ENCODE results near the gene TPRG1L. TPM values are rescaled to one million over a fixed set of nuclear protein-coding genes. Genes with fewer than 3 reads are reported as not detected.

TPRG1L gene
- total RNA-seq, 1 experiment from 2014 or later = 11.7 TPM

DNA sequence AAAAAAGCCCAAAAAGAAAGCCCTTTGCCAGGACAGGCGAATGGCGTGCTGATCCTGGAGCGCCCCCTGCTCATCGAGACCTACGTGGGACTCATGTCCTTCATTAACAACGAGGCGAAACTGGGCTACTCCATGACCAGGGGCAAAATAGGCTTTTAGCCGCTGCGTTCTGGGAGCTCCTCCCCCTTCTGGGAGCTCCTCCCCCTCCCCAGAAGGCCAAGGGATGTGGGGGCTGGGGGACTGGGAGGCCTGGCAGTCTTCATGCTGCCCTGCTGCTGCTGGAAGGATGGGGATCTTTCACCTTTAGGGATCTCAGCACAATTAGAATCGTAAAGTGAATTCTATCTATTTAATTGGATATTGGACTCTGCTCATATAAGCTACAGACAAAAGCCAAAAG is 3.6 kb downstream of the TPRG1L start:
- no peak for DNase-seq (ENCODE audit: low spot score)

DNA sequence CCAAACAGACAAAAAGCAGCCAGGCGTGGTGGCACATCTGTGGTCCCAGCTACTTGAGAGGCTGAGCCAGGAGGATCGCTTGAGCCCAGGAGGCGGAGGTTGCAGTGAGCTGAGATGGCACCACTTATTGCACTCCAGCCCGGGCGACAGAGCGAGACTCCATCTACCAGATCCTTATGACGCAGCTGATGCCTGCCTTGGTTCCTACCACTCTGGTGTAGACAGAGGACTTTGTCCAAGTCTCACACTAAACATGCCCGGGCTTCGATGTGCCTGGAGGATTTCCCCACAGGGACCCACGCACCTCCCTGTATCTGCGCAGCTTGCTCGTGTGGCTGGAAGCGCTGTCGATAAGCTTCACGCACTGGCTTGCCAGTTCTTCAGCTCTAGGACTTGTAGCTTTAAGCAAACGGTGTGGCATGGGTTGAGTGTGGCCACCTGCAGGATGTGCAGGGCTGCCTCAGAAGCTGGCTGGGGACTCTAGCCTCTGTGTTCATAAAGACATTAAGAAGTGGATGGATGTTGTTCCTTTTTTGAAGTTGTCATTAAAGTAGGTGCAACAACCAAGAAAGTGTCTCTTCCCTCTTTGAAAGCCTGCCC is 4.8 kb downstream of the TPRG1L start:
- DNase-seq (ENCODE audit: low spot score) = no peak

DNA sequence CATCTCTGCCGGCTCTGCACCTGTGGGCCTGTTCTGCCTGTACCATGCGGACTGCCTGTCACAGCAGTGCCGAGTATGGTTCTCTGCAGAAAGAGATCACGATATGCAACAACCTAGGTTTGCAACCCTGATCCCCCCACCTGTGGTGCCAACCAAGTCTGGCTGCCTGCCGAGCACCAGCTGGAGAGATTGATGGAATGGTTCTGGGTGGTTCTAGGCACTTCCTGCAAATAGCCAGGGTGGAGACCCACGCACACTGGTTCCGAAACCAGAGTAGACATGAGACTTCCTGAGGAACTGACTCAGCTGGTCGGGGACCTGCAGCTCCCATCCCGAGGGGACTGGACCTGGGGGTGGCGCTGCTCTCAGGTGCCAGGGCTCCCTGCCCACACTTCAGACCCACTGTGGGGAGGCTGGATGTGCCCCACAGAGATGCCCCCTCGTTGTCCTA is 5.4 kb downstream of the TPRG1L start:
- DNase-seq (ENCODE audit: low spot score) = no peak

DNA sequence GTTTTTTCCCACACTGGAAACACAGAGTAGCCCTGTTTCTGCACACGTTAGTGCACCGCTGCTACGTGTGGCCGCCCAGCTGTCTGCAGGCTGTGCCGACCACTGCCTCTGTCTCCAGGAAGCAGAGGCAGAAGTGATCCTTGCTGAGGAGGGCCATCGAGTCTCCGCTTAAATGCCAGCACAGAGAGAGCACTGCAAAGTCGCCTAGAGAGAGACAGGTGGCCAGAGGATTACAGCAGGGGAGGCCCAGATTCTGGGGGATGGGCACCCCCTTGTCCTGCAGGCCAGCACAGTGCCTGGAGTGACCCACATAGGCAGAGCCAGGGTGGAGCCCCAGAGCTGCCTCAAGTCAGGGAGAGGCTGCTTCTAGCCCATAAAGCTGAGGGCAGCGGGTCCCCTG is 6.1 kb downstream of the TPRG1L start:
- DNase-seq (ENCODE audit: low spot score) = no peak

DNA sequence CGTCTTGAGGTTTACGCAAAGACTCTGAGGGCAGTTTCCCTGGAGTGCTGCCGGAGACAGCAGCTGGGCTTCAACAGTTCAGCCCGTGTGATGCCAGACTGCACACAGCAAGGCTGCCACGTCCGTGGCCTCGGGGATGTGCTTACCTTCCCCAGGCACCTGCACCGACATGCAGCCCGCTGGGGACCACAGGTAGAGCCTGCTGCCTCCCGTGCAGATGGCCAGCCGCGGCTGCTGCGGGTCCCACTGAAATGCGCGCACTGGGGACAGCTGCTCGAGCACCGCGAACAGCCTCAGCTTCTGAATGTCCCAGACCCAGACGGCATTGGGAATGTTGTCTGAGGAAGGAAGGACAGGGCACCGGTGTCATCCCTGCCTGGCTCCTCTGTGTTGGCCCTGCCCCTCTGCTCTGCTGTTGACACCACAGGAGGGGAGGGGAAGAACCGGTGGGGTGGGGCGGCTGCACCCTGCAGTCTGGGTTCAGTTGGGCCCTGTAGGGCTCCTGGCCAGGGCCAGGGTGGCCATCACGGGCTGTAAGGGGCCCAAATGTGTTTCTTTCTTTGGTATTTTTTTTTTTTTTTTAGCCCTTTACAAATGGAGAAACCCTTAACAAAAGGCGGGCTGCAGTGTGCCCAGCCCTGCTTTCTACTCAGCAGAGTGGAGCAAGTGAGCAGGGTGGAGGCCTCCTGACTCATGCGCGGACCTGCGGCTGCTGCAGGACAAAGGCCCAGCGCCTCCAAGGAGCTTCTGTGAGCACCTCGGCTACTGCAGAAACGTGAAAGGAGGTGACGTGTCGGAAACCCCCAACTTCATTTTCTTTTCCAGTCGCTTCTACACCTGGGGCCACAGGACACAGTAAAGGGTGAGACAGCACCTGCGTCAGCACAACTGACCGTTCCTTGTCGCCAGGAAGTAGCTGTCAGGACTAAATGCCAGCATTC is 6.8 kb downstream of the TPRG1L start:
- DNase-seq (ENCODE audit: low spot score) = no peak

DNA sequence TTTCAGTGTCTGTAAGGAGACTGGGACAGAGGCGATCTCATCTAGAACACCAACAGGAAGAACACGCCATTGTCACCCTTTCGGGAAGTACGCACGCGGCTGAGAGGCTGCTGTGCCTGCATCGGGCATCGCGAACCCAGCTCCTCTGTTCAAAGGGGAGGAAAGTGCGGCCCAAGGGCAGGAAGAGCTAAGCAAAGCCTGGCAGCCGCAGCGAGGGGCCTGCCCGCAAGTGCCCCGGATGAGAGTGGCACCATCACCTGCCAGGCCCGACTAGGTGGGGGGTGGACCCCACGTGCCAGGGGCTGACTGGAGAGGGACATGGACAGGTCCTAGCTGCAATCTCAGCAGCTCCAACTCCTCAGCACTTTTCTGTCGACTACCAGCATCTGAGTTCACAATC is 7.5 kb downstream of the TPRG1L start:
- no peak for DNase-seq (ENCODE audit: low spot score)

DNA sequence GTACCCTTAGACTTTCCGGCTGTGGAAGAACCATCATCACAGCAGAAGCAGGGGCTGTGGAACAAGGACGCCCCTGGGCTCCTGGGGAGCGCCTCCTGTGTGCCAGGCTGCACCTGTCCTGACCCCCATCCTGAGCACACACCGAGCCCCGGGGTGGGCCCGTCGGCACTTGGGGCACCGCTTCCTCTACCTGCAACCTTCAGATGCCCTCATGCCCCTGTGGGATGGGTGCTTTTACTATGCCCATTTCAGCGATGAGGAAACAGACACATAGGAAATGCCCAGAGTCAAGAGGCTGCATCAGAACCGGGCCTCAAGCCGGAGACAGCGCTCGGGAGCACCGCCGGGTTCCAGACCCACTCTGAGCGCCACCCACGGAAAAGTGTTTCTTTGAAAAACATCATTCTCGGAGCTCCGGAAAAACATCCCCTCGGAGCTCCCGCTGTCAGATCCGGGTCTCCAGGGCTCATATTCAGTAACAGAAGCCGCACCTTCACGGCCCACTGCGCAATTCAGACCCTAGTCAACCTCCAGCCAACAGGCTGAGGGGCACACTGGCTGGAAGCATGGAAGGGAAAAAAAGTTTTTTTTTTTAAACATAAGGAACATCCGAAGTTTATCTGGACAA is 8.0 kb downstream of the TPRG1L start:
- DNase-seq (ENCODE audit: low spot score) = no peak

DNA sequence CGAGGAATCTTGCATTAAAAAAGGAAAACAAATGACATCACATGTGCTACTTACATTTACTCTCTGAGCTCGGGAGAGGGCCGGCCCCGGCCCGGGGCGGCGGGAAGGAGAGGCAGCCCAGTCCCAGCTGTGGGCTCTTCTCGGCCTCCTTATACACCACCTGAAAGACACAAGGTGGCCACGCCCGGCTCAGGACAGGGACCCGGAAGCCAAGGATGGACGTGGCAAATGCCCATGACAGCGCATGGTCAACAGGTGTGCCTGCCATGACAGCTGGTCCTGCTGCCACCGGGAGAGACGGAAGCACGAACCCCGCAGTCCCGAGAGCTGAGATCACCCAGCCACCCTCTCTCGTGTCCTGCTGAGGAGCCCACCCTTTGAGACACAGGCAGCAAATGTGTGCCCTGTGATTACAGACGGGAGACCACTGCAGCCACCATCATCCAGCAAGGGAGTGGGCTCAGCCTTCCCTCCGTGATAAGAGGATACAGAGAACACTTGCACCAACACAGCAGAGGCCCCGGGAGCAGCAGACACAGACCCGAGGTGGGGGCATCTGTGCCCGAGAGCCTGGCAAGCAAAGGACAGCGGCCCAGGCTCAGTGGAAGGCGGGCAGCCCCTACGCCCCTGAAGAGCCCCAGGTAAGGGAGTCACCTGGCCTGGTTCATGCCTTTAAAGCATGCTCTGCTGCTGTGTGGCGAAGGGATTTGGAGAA is 8.7 kb downstream of the TPRG1L start:
- no peak for DNase-seq (ENCODE audit: low spot score)

DNA sequence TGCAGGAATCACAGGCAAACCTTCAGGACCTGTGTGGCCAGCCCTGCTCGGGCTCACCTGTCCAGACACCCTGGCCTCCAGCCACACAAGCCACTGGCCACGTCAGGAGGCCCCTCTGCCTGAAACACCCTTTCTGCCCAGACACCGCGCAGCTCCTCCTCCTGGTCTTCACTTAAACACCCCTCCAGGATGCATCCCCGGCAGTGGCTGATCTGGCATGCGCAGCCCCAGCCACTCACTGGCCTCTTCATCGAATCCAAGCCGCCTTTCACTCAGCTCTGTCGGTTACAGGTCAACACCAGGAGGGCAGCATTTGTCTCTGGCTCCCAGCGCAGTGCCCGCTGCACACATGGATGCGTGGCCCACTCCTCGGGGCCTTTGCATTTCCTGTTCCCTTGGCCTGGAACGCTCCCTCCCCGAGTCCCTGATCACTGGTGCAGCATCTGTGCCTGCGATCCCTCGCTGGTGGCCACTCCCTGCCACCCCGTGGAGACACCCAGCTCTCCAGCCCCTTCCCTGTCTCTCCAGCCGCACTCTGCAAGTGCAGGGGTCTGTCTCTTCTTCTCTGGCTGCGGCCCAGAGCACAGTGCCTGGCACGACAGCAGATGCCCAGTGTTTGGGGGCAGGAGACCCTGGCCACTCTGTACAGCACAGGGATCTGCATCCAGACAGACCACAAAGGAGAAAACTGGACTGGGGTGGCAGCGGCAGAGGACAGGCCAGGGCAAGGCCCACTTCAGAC is 9.4 kb downstream of the TPRG1L start:
- DNase-seq (ENCODE audit: low spot score) = no peak

DNA sequence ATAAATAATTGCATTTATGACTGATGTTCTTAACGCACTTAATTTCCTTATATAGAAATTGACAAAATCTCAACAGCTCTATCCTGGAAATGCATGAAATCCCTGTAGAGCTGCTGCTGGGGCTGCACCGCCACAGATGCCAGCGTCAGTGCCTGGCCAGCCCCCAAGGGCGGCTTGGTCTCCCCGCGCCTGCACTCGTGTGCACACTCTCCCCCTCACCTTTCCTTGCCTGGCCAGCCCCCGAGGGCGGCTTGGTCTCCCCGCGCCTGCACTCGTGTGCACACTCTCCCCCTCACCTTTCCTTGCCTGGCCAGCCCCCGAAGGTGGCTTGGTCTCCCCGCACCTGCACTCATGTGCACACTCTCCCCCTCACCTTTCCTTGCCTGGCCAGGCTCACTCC is 11.3 kb downstream of the TPRG1L start:
- no peak for DNase-seq (ENCODE audit: low spot score)

DNA sequence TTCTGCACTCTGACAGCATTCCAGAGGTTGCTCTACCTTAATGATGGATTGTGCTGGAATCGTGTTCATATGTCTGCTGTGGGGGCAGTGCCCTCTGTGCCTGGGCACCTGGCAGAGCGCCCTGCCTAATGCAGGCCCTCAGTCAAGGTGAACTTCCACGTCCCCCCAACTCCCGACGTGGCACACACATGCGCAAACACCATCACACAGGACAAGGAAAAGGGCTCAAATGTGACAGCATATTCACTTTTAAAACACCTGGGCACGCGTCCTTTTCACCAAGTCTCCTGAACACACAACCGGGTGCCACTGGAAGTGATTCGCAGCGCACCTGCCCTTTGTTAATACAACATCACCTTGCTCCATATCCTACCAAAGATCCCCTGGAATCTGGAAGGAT is 11.7 kb downstream of the TPRG1L start:
- DNase-seq (ENCODE audit: low spot score) = no peak

DNA sequence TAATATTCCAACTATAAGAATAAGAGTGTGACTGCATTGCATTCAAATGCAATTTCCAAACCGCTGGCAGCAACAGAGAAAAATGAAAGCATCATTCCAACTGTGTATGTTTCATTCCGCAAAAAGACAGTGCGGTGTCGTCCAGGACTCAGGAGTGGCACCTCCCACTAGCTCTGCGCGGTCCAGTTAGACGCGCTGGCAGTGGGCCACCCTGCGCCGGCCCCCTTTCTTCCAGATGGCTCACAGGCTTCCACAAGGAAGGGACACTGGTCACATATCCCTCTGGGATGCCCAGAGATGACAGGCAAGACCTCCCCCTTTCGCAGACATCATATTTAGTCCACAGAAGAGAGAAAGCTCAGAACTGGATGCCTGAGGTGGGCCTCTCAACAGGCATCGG is 13.2 kb downstream of the TPRG1L start:
- no peak for DNase-seq (ENCODE audit: low spot score)

DNA sequence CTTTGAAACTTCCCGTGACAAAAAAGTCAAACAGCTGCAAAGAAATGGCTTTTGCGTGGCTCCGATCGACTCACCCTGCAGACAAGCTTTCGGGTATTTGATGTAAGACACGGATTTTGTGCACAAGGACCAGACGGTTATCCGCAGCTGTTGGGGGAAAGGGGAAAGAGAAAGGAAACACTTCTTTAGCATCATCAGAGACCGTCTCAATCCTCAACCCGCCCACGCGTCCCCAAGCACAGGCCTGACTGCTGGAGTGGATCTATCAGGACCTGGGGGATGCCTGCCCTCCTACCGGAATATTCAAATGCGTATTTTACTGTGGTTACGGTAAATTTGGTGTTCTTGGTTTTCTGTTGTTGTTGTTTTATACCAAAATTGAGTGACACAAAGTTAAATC is 13.9 kb downstream of the TPRG1L start:
- no peak for DNase-seq (ENCODE audit: low spot score)

DNA sequence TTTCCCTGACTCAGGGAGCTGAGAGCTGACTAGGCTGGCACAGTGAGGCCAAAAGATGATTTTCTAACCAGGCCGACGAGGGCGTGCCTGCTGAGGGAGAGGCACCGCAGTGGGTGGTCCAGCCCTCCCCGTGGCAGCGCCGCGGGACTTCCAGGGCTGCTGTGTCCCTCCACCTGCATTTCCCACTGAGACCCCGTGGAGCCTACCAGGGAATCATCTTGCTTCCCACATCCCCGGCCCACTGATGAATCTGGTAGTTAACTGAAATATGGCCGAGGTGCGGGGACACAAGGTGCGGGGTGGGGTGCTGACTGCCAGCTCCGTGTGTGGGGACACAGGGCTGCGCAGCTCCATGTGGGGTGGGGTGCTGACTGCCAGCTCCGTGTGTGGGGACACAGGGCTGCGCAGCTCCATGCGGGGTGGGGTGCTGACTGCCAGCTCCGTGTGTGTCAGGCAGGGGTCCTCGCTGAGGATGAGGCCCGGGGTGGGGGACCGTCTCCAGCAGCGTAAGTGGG is 14.6 kb downstream of the TPRG1L start:
- no peak for DNase-seq (ENCODE audit: low spot score)

DNA sequence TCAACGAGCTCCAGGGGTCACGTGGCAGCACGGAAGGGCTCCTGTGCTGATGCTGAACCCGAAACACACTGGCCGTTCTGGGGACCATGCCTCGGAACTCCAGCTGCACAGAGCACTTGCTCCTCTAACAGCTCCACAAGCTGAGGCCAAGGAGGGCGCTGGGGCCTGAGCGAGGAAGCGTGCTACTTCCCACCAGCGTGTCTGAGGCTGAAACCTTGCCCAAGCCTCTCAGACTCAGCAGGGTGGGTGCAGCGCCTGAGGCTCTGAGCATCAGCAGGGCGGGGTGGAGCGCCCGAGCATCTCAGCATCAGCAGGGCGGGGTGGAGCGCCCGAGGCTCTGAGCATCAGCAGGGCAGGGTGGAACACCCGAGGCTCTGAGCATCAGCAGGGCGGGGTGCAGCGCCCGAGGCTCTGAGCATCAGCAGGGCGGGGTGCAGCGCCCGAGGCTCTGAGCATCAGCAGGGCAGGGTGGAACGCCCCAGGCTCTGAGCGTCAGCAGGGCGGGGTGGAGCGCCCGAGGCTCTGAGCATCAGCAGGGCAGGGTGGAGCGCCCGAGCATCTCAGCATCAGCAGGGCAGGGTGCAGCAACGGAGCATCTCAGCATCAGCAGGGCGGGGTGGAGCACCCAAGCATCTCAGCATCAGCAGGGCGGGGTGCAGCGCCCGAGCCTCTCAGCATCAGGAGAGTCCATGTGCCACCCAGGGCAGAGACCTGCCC is 15.5 kb downstream of the TPRG1L start:
- no peak for DNase-seq (ENCODE audit: low spot score)

DNA sequence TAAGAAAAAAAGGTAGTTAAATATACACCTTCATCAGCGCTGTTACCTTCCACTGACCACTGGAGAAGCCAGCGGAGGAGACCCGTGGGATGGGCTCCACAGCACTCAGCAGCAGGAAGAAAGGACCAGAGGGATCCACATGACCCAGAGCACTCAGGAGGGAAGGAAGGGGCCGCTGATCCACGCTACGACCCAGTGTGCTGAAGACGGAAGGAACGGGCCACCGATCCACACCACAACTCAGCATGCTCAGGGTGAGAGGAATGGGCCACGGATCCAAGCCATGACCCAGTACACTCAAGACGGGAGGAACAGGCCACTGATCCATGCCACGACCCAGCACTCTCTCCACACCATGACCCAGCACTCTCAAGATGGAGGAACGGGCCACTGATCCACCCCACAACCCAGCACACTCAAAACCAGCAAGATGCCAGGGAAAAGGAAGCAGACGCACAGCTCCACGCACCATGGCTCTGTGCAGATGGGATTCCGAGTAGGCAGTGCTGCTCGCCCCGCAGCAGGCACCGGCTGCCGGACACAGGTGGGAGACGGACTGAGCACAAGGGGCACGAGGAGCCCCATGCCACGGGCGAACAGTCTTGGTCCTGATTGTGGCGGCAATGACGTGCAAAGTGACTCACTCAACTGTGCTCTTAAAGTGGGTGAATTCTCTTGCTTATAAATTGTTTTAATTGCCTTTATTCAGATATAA is 16.4 kb downstream of the TPRG1L start:
- DNase-seq (ENCODE audit: low spot score) = no peak

DNA sequence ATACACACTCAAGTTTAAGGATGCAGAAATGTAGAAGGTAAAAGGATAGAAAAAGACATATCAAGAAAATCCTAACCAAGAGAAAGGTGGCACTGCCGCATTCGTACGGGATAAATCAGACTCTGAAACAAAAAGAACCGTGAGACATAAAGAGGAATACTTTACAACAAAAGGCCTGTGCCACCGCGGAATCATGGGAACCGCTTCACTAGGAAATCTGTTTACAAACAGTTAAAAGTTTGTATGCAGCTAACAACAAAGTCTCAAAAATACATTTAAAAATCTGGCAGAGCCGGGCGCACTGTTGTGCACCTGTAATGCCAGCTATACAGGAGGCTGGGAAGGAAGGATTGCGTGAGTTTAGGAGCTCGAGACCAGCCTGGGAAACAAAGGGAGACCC is 17.0 kb downstream of the TPRG1L start:
- no peak for DNase-seq (ENCODE audit: low spot score)

DNA sequence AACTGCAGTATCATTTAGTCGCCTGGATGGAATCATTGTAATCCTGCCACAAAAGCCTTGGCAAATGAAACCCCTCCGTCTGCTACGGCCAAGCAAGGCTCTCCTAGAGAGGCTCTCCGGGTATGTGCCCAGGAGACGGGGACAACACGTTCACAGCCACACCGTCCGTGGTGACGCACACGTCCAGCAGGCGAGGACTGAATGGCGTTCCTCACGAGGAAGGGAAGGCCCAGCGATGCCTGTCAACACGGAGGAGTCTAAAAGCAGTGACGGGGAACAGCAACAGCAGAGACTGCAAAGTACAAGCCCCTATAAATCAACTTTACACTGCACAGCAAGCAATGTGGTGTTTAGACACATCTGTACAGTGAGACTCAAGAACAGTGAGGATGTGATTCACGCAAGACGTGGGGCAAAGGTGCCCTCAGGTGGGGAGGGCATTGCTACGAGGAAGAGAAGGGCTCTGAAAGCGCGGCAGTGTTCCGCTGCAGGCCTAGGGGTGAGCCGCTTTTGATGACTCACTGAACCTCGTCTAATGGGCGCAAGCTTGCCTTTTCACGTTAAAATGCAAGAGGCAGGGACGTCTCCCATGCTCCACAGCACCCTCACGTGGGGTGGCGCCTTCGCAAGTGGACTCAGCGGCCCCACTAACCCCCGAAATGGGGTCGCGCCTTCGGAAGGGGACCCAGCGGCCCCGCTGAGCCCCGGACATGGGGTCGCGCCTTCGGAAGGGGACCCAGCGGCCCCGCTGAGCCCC is 18.3 kb downstream of the TPRG1L start:
- no peak for DNase-seq (ENCODE audit: low spot score)

DNA sequence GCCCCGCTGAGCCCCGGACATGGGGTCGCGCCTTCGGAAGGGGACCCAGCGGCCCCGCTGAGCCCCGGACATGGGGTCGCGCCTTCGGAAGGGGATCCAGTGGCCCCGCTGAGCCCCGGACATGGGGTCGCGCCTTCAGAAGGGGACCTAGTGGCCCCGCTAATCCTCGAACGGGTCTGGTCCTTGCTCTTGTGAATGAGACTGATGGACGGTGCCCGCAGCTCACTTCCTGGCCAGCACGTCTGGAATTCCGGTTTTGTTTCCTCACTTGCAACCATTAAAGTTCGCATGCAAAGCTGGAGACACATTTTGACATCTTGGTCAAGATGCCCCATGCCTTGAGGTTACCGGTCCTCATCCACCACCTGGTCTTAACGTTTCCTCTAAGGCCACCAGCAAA is 19.5 kb downstream of the TPRG1L start:
- DNase-seq (ENCODE audit: low spot score) = no peak

All from H4 (cell line).